Stimulated activated naive CD8-positive, alpha-beta T cell treated with anti-CD3 and anti-CD28 coated beads, Interleukin-15, amount 100 ng/mL, for 72 hours (primary cell): Measurements from ENCODE around the gene LRRC36.

Experiments used
- ATAC-seq: fragments of 150-1000 bp; cut with Tn5 transposase; 2 replicates; pipeline ENCODE4 v1.10.0; 2021; ENCODE audit warnings: mild to moderate bottlenecking, moderate library complexity
- DNase-seq, 2 donors: peaks; one replicate each; pipeline ENCODE4 v3.0.0; 2021 to 2022
- H3K27ac Mint-ChIP-seq, 2 donors: one replicate each; pipeline ENCODE4 v1.8.0; 2022; ENCODE audit warnings: mild to moderate bottlenecking in 2 of 2, mixed read lengths in 2 of 2, moderate library complexity in 2 of 2
- H3K27me3 Mint-ChIP-seq: one replicate; pipeline ENCODE4 v1.8.0; 2022; ENCODE audit warnings: mixed read lengths
- H3K4me1 Mint-ChIP-seq: one replicate; pipeline ENCODE4 v1.8.0; 2022; ENCODE audit warnings: mild to moderate bottlenecking, mixed read lengths
- H3K4me3 Mint-ChIP-seq, 2 donors: one replicate each; pipeline ENCODE4 v1.8.0; 2022; ENCODE audit warnings: mild to moderate bottlenecking in 2 of 2, mixed read lengths in 2 of 2, moderate library complexity in 1 of 2
- H3K9me3 Mint-ChIP-seq, 2 donors: one replicate each; pipeline ENCODE4 v1.8.0; 2022; ENCODE audit warnings: mixed read lengths in 2 of 2

The LRRC36 gene

GRCh38 chr16:67428146-67428731, 101.6 kb downstream of the LRRC36 start:
- ATAC-seq (peak; percentile 79), DNase-seq (peak; percentile 62 to 71)
- Mint-ChIP-seq H3K27ac (no peak overlapping the region), H3K4me3 (no peak overlapping the region), H3K9me3 (no peaks in the 10 kb centered on the region), H3K4me1 (peaks cover 33% of the 10 kb centered on the region), H3K27me3 (peaks cover 74% of the 10 kb centered on the region)

- DNase-seq (no peak), ATAC-seq (no peak)
- Mint-ChIP-seq H3K27ac (no peak overlapping the region), H3K4me3 (peak overlapping the region; percentile 49 to 70), H3K27me3 (peaks cover 77% of the 10 kb centered on the region), H3K9me3 (no peaks in the 10 kb centered on the region), H3K4me1 (peaks cover 33% of the 10 kb centered on the region)
Observed at GRCh38 chr16:67429053-67429798, 102.6 kb downstream of the LRRC36 start.

DNA sequence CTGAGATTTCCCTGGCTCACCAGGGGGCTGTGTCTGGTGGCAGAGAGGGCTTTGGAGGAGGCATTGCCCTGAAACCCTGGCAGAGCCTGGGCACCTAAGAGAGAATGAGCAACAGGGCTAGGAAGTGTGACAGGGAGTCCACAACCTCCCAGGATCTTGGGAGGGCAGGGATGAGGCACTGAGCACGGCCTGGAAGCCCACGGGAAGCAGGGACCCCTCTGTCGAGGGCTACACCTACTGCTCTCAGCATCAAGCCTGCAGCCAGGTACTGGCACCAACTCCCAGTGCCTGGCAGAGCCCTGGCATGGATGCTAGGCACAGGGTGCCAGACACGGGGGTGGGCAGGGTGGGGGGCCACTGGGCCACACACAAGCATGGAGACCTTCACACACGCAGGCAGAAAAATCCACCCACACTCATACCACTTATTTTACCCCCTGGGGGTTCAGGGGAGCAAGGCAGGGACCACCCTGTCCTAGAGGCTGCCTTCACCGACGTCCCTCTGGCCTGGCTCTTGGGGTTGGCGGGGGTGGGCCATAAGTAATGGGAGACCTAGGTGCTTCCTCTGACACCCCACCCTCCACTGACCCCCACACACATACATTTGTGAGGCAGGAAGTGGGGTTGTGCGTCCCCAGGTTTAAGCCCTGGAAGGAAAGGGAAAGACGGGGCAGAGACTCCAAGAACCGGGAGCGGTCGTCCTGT, 103.3 kb downstream of the LRRC36 start:
- no peak for ATAC-seq
- H3K4me3 Mint-ChIP-seq = peak overlapping the region; percentile 82 to 88
- peak overlapping the region; percentile 55 to 88 for H3K27ac Mint-ChIP-seq
- H3K4me1 Mint-ChIP-seq = peaks cover 33% of the 10 kb centered on the region
- H3K9me3 Mint-ChIP-seq = no peaks in the 10 kb centered on the region
- peaks cover 75% of the 10 kb centered on the region for H3K27me3 Mint-ChIP-seq
- DNase-seq = no peak

DNA sequence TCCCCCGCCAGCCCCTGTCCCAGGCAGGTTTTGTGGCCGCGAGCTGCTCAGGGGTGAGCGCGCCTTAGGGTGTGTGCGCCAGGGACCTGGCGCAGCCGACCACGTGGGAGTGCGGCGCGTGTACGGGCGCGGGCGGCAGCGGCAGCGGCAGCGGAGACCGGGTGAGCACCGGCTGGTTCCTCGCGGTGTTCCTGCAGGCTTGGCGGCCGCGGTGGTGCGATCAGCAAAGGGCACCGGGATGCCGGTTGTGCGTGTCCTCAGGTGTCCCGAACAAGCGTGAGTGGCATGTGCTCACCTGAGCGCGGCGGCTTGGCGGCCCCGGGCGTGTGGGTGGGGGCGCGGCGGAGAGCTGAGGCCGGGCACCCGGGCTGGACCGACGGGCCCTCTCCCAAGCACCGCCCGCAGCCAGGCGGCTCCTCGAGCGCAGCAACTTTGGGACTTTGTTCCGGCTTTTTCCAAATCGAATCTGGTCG, 103.9 kb downstream of the LRRC36 start:
- peak in 1 of 2 donors; percentile 36 for DNase-seq
- peaks cover 69% of the 10 kb centered on the region for H3K27me3 Mint-ChIP-seq
- peaks cover 33% of the 10 kb centered on the region for H3K4me1 Mint-ChIP-seq
- no peaks in the 10 kb centered on the region for H3K9me3 Mint-ChIP-seq
- peak overlapping the region; percentile 82 to 88 for H3K4me3 Mint-ChIP-seq
- peak; percentile 46 for ATAC-seq
- peak overlapping the region; percentile 55 to 88 for H3K27ac Mint-ChIP-seq

DNA sequence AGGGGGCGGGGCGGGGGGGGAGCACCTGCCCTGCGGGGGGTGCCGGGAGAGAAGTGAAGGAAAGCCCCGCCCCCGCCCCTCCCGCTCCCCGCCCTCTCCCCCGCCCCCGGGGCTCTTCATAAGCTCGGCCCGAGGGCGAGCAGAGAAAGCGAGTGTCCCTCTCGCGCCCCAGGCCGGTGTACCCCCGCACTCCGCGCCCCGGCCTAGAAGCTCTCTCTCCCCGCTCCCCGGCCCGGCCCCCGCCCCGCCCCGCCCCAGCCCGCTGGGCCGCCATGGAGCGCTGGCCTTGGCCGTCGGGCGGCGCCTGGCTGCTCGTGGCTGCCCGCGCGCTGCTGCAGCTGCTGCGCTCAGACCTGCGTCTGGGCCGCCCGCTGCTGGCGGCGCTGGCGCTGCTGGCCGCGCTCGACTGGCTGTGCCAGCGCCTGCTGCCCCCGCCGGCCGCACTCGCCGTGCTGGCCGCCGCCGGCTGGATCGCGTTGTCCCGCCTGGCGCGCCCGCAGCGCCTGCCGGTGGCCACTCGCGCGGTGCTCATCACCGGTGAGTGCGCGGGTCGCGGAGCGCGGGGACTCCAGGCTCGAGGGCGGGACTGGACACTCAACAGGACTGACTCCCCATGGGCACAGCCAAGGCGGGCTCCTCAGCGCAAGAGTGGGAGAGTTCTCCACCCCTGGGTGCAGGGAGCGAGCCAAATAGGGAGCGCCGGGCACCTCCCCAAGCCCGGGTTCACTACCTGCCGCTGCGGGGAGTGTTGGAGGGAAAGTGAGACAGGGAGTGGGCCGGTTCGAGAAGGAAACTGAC, 104.6 kb downstream of the LRRC36 start, which contains the start of gene HSD11B2:
TSS of gene HSD11B2 (plus strand) at position 145 of the 798 bp plus-strand sequence. CDS start at position 273, 128 bp downstream.
- DNase-seq (peak; percentile 23 to 47), ATAC-seq (peak; percentile 55)
- Mint-ChIP-seq H3K27me3 (peaks cover 67% of the 10 kb centered on the region), H3K4me3 (peak within 1 kb of the TSS; percentile 82 to 88), H3K27ac (peak within 1 kb of the TSS; percentile 55 to 88), H3K4me1 (peaks cover 33% of the 10 kb centered on the region), H3K9me3 (no peaks in the 10 kb centered on the region)

DNA sequence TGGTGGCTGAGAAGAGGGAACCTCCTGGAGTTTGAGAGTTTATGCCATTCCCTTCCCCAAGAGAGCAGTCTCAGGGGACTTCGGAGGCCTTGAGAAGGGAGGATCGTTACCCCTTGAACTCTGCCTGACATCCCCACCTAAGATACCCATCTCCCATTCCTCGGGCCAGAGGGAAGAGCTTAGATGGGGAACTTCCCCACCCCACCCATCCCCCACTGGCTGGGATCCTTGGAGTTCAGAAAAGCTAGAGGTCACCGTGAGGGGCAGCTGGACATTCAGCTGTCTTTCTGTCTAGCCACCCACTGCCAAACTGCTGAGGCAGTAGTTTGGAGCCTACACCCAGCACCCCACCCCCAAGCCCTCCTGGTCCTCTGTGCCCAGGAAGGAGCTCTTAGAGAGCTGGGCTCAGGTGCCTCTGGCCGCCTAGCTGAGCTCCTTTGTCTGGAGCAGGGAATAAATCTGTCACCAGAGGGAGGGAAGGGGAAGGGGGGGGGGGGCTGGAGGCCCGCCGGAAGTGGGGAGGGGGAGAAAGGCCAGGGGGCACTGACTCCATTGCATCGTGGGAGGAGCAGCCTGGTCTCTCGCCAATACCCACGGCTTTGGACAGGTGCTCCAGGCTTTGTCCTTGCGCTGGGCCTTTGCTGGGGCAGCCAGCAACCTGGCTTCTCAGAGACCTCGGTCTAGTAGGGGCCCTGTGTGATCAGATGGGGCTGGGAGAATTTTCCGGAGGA, 105.3 kb downstream of the LRRC36 start:
- H3K27me3 Mint-ChIP-seq = peaks cover 61% of the 10 kb centered on the region
- H3K9me3 Mint-ChIP-seq = no peaks in the 10 kb centered on the region
- H3K4me3 Mint-ChIP-seq = peak overlapping the region; percentile 64 to 70
- no peak for ATAC-seq
- peaks cover 33% of the 10 kb centered on the region for H3K4me1 Mint-ChIP-seq
- H3K27ac Mint-ChIP-seq = no peak overlapping the region
- no peak for DNase-seq

DNA sequence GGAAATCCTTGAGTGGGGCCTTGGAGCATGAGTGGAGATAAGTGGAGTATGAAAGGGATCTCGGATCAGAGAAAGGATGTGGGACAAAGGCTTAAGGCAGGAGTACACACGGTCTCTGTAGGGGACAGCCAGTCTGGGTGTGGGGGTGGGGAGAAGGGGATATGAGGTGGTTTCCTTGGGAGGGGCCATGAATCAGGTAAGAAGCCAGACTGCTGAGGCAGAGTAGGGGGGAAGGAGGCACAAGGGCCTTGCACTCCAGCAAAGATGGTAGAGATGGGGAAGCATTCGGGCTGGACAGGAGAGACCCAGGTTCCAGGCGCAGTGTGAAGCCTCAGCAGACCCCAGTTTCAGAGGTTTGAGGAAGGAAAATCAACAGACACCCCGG, 105.9 kb downstream of the LRRC36 start:
- ATAC-seq (no peak), DNase-seq (no peak)
- H3K27ac Mint-ChIP-seq = no peak overlapping the region
- no peaks in the 10 kb centered on the region for H3K9me3 Mint-ChIP-seq
- peaks cover 56% of the 10 kb centered on the region for H3K27me3 Mint-ChIP-seq
- H3K4me3 Mint-ChIP-seq = no peak overlapping the region
- H3K4me1 Mint-ChIP-seq = peaks cover 35% of the 10 kb centered on the region

DNA sequence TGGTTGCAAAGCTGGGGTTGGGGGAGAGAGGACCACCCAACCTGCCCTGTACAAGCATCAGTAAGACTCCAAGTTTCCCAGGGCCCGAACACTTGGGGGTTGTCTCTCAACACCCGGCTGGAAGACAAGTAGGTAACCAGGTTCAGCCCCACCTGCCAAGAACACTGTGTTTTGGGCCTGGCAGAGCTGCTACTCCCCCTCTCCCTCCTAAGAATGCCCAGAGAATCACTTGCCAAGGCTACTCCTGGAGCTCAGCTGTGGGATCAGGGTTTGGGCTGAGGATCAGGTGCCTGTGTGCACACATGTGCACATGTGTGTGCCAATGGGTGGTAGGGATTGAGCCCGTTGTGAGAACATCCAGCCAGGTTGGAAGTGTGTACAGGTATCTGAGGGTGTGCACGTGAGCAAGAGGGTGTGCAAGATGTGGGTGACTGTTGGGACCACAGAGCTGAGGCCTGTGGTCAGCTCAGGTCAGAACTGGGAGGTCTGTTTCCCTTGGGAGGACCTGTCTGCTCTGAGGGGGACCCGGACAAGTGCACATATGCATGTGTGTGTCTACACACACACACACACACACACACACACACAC, 106.6 kb downstream of the LRRC36 start:
- peaks cover 49% of the 10 kb centered on the region for H3K27me3 Mint-ChIP-seq
- H3K27ac Mint-ChIP-seq = no peak overlapping the region
- H3K4me3 Mint-ChIP-seq = no peak overlapping the region

More for the DNA sequence above, 106.6 kb downstream of the LRRC36 start:
- Mint-ChIP-seq H3K9me3 (no peaks in the 10 kb centered on the region), H3K4me1 (peaks cover 40% of the 10 kb centered on the region)
- ATAC-seq = no peak
- DNase-seq = no peak
